Stimulated activated CD8-positive, alpha-beta memory T cell treated with anti-CD3 and anti-CD28 coated beads, Interleukin-4, amount 100 ng/mL, for 48 hours (primary cell): ENCODE results near the gene OTOF.

ENCODE experiments used
- DNase-seq: peaks from one replicate; pipeline ENCODE4 v3.0.0-alpha.2; 2020

The OTOF gene

DNA sequence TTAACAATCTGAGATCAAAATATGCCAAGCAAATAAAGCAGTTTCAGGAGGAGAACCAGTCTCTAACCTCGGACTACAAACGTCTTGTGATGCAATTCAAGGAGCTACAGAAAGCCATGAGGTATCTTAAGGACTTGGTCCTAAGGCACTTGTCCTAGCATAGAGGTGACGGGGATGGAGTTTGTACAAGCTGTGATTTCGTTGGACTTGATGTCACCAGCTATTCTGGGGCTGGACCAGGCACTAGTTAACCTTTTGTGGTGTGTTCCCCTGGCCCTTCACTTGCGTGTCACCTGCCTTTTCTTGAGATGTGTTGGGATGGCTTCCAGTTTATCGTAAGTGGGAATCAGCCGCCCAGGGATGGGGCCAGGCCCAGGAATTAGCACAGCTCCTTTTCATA lies 33.7 kb downstream of the OTOF start:
- no peak for DNase-seq

GRCh38 chr2:26442707-26443106 lies 35.2 kb downstream of the OTOF start:
- no peak for DNase-seq

DNA sequence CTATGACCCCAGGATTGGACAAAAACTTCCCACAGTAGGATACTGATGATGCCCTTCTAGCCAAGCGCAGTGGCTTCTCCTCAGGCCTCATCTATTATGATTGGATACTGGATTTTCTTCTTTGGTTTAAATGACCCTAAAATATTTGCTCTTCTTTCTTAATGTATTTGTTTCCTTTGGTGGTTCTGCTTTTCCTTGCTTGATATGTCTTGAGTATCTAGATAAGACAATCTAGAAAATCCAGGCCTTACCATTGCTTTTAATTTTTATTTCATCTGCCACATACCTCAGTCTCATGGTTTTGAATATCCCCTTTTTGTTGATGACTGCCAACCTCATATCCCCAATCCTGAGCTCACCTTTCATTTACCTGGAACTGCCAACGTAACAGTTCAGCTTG lies 35.6 kb downstream of the OTOF start:
- no peak for DNase-seq

DNA sequence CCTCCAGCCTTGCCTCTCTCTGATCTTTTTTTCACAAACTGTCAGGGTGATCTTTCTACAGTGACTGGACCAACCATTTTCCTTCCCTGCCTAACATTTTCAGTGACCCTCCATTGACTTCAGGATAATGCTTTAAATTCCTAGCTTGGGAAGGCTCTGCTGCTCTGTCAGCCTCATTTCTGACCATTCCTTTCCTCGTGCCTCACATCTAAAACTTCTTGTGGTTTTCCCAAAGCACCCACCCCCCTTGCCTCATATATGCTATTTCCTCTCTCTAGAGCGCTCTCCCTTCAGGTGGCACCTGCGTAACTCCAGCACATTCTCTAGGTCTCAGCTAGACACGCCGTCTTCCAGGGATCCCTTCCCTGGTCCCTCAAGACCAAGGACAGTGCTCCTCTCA lies 39.0 kb downstream of the OTOF start:
- DNase-seq, result no peak

- DNase-seq, result no peak
Observed at GRCh38 chr2:26438526-26438925, 39.4 kb downstream of the OTOF start.

GRCh38 chr2:26435106-26435505 lies 42.8 kb downstream of the OTOF start:
- no peak for DNase-seq

GRCh38 chr2:26432859-26433258 lies 45.1 kb downstream of the OTOF start:
- DNase-seq, result no peak

GRCh38 chr2:26432363-26432762 lies 45.6 kb downstream of the OTOF start:
- DNase-seq, result no peak

DNA sequence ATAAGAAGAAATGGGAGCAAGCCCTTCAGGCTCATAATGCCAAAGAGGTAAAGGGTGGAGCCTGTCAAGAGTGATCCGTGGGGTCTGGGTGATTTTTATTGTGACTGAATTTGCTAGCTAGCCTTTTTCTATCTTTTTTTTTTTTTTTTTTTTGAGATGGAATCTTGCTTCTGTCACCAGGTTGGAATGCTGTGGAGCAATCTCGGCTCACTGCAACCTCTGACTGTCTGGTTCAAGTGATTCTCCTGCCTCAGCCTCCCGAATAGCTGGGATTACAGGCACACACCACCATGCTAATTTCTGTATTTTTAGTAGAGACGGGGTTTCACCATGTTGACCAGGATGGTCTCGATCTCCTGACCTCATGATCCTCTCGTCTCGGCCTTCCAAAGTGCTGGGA lies 47.1 kb downstream of the OTOF start:
- no peak for DNase-seq

- DNase-seq, result no peak
Observed at GRCh38 chr2:26429779-26430578, 47.9 kb downstream of the OTOF start.

- DNase-seq, result no peak
Observed at GRCh38 chr2:26428846-26429245, 49.1 kb downstream of the OTOF start.

- DNase-seq, result no peak
Observed at GRCh38 chr2:26424221-26424620, 53.7 kb downstream of the OTOF start.

DNA sequence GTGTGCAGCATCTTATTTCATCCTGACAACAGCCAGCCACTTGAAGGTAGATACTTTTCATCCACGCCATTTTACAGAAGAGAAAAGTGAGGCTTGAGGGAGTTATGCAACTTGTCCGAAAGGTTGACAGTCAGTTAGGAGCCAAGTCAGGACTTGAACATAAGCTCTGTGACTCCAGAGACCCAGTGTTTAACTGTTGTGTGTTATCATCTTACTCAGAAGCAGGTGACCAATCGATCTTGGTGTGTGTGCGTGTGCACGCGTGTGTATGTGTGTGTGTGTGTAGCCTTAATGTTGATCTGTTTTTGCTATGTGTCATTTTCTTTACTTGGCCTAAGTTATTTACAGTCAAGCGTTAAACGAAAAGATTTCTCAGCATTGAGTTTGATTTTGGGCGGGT lies 54.2 kb downstream of the OTOF start:
- no peak for DNase-seq

DNA sequence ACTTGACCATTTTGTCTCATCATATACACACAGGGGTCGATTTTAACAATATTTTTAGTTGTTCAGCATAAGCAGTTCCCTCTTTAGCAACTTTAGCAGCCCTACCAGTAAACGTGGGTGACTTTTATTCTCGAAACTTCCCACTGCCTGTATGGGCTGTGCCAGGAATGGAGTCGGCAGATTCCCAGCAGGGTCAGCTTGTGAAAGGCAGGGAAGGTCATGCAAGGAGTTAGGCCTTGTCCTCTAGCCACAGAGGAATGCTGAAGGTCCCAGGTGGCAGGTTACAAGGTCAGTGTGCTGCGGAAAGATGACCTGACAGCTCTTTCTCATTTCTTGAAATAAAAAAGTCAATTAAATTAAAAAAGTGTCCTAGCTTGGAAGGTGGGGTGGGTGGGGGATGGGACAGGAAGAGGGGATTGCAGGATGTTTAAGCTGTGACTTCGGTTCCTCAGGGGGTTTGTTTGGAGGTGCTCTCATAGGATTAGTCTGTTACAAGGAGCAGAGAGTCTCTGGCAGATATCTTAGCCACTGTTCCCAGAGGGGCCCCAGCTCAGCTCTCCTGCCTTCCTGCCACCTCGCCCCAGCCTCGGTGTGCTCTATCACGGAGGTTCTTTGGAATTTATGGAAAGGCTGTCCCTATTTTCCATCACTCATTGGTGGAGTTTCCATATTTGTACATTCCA lies 54.8 kb downstream of the OTOF start:
- DNase-seq, result no peak

GRCh38 chr2:26421961-26422360 lies 56.0 kb downstream of the OTOF start:
- no peak for DNase-seq

- no peak for DNase-seq
Observed at GRCh38 chr2:26414311-26414710, 63.6 kb downstream of the OTOF start.

GRCh38 chr2:26412091-26412673 lies 65.7 kb downstream of the OTOF start:
- DNase-seq, result peak; percentile 40

GRCh38 chr2:26411419-26411818 lies 66.5 kb downstream of the OTOF start:
- no peak for DNase-seq

- DNase-seq, result no peak
Observed at GRCh38 chr2:26410764-26411243, 67.1 kb downstream of the OTOF start.

- no peak for DNase-seq
Observed at GRCh38 chr2:26409785-26410184, 68.1 kb downstream of the OTOF start.

DNA sequence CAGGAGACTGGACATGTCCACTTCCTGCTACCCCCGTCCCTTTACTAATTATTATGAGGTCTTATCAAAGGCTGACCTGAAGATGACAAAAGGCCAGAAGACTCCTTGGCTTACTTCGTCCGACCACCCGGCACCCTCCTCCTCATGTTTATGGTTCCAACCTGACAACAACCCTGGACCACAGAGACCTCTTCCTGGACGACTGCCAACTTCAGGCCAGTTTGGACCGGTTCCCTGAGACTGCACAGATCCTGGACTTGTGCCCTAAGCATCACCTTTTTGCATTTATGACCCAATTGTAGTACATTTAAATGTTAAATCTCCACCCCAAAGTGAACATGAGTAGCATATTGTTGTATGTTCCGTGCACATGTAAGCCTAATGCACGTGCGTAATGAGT lies 70.4 kb downstream of the OTOF start:
- no peak for DNase-seq
